Right atrium auricular region (tissue), 2 donors: Measurements from ENCODE around the gene ZNF479. TPM values are rescaled to one million over a fixed set of nuclear protein-coding genes. Genes with fewer than 3 reads are reported as not detected.
"Not testable (repeated sequence)": the region's sequence is repeated elsewhere in the genome, so short reads cannot be mapped to it uniquely, and the experiment has no call there.

ENCODE experiments used
- DNase-seq: peaks from one replicate; pipeline ENCODE4 v3.0.0-alpha.2; 2019; ENCODE audit warnings: low spot score
- H3K27ac ChIP-seq, 2 donors: fragments of 200-600 bp; sonication (generic); 1 replicate in 1 of 2; 2 replicates in 1 of 2; pipeline ENCODE4 v1.5.1; 2016 to 2019
- H3K27me3 ChIP-seq, 2 donors: fragments of 200-600 bp; sonication (generic); one replicate each; pipeline versions ENCODE4 v1.5.1 to v1.6.0; 2017 to 2019
- H3K36me3 ChIP-seq: fragments of 200-600 bp; sonication (generic); one replicate; pipeline ENCODE4 v1.5.1; 2016
- H3K4me1 ChIP-seq, 2 donors: fragments of 200-600 bp; sonication (generic); one replicate each; pipeline versions ENCODE4 v1.5.1 to v1.6.0; 2017 to 2019
- H3K4me3 ChIP-seq, 2 donors: fragments of 200-600 bp; sonication (generic); 1 replicate in 1 of 2; 2 replicates in 1 of 2; pipeline ENCODE4 v1.5.1; 2017 to 2019; ENCODE audit warnings: mild to moderate bottlenecking in 1 of 2, moderate library complexity in 1 of 2
- H3K9me3 ChIP-seq, 2 donors: fragments of 200-600 bp; sonication (generic); one replicate each; pipeline ENCODE4 v1.5.1; 2019
- CTCF ChIP-seq, 2 donors: fragments of 200-600 bp; sonication (generic); IDR thresholded peaks; one replicate each; pipeline ENCODE4 v1.5.1; 2019; ENCODE audit warnings: antibody characterized with exemption in 2 of 2
- total RNA-seq, 2 donors: library from RNA; depleted of rRNA; stranded (reverse); fragments of >200 nt; gene quantifications; one replicate each; pipeline ENCODE4 v1.1.0, GENCODE V29; 2016

ZNF479 gene
- not detected for total RNA-seq

- H3K9me3 ChIP-seq = peaks cover 0 to 54% of the 10 kb centered on the region in 2 donors
- not testable (repeated sequence) for DNase-seq, H3K4me1 ChIP-seq, H3K36me3 ChIP-seq, H3K27me3 ChIP-seq, H3K27ac ChIP-seq, H3K4me3 ChIP-seq
Measured at GRCh38 chr7:57132336-57132735, at the start of gene ZNF479. Gene ZNF479, minus strand, starts transcription at chr7:57132436. Its CDS starts 112 bp downstream, at chr7:57132324.

GRCh38 chr7:57182031-57182430 lies 49.8 kb upstream of the ZNF479 start:
- H3K27ac ChIP-seq = no peak overlapping the region
- no peak for DNase-seq
- H3K4me1 ChIP-seq = no peaks in the 10 kb centered on the region
- no peak for TF ChIP-seq CTCF (IDR thresholded peaks at IDR 0.05)
- no peak overlapping the region for H3K4me3 ChIP-seq
- H3K9me3 ChIP-seq = peaks cover 0 to 54% of the 10 kb centered on the region in 2 donors
- no peaks in the 10 kb centered on the region for H3K27me3 ChIP-seq
- H3K36me3 ChIP-seq = no peaks in the 10 kb centered on the region

DNA sequence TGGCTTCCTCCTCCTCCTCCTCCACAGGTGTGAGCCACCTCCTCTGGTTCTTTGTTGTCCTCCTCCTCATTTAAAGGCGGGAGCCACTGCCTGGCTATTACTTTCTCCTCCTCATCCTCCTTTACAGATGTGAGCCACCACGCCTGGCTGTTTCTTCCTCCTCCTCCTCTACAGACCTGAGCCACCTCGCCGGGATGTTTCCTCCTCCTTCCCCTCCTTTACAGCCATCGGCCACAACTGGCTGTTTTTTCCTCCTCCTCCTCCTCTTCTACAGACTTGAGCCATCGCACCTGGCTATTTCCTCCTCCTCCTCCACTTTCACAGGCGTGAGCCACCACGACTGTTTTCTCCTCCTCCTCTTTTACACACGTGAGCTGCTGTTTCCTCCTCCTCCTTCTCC lies 49.0 kb upstream of the ZNF479 start:
- Histone ChIP-seq H3K36me3 (no peaks in the 10 kb centered on the region), H3K4me1 (no peaks in the 10 kb centered on the region), H3K9me3 (peaks cover 0 to 59% of the 10 kb centered on the region in 2 donors), H3K27me3 (no peaks in the 10 kb centered on the region), H3K27ac (no peak overlapping the region), H3K4me3 (no peak overlapping the region)
- no peak for TF ChIP-seq CTCF (IDR thresholded peaks at IDR 0.05)
- no peak for DNase-seq

GRCh38 chr7:57179776-57180415 lies 47.7 kb upstream of the ZNF479 start:
- Histone ChIP-seq H3K9me3 (peaks cover 0 to 62% of the 10 kb centered on the region in 2 donors), H3K36me3 (no peaks in the 10 kb centered on the region), H3K4me3 (no peak overlapping the region), H3K27me3 (no peaks in the 10 kb centered on the region), H3K27ac (no peak overlapping the region), H3K4me1 (no peaks in the 10 kb centered on the region)
- no peak for DNase-seq
- no peak for TF ChIP-seq CTCF (IDR thresholded peaks at IDR 0.05)

- DNase-seq = no peak
- Histone ChIP-seq H3K4me3 (no peak overlapping the region), H3K9me3 (peaks cover 0 to 50% of the 10 kb centered on the region in 2 donors), H3K4me1 (no peaks in the 10 kb centered on the region), H3K36me3 (no peaks in the 10 kb centered on the region), H3K27me3 (no peaks in the 10 kb centered on the region), H3K27ac (no peak overlapping the region)
- no peak for TF ChIP-seq CTCF (IDR thresholded peaks at IDR 0.05)
Measured at GRCh38 chr7:57178768-57179139, 46.5 kb upstream of the ZNF479 start.

DNA sequence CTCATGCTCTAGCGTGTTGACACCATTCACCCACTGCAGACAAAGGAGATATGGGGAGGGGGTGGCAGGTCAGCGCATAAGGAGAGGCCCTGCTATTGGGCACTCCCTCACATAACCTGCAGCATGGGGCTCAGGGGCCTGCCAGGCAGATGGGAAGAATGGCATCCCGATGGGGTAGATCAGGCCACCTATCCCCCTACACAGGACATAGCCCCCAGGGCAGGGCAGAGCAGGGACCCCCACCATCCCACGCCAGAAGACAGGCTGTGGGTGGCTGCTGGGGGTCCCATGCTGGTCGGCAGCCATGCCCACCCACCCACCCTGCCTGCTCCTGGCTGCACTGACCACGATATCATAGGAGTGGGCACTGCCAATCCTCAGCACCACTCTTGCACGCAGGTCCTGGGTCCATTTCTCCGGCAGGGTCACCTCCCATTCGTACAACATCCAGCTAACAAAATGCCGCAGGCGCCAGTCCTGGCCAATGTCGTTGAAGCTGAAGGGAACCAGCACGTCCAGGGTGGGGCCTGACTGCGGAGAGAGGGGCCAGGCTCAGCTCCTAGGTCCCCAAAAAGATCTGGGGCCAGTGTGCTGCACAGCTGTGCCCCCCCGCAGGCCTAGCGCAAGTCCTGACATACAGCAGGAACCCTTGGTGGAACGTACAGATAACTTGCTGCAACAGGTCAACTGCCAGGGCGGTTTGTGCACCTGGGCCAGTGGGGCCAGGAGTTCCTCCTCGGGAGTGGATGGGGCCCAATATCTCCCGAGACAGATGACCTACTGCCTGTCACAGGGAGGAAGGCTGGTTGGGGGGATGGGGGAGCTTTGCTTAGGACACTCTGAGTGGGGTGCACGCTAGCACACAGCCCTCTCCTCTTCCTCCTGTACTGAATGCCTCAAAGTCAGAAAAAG lies 45.9 kb upstream of the ZNF479 start:
- Histone ChIP-seq H3K27me3 (no peaks in the 10 kb centered on the region), H3K4me3 (no peak overlapping the region), H3K36me3 (no peaks in the 10 kb centered on the region), H3K27ac (no peak overlapping the region), H3K9me3 (peaks cover 0 to 47% of the 10 kb centered on the region in 2 donors), H3K4me1 (no peaks in the 10 kb centered on the region)
- no peak for TF ChIP-seq CTCF (IDR thresholded peaks at IDR 0.05)
- DNase-seq = no peak
